ENCODE results near the gene MCF2L2. TPM values are rescaled to one million over a fixed set of nuclear protein-coding genes. Genes with fewer than 3 reads are reported as not detected.
"Not testable (repeated sequence)": the region's sequence is repeated elsewhere in the genome, so short reads cannot be mapped to it uniquely, and the experiment has no call there.

Gene MCF2L2
- total RNA-seq, 1 experiment from 2014 or later = 1.7 TPM

DNA sequence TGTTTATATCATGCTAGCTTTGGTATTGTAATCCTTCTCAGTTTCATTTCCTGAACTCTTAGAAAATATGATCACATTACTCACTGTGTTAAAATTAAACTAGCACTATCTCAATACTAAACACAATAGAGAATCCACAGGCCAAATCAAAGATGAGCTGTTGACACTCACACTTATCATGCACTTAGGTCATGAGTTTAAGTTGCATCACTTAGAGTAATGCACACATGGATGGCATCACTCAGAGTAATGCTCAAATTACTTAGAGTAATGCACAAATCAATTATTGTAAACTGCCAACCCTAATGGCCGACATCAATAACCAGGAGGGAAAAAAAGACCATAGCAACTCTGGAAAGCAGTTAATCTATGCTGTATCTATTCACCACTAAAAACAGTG is 40.0 kb upstream of the MCF2L2 start:
- Histone ChIP-seq H3K36me3 (ENCODE audit: low read depth) (no peaks in the 10 kb centered on the region), H3K9me2 (ENCODE audit: insufficient read depth) (no peaks in the 10 kb centered on the region), H3K79me2 (ENCODE audit: low read depth) (no peaks in the 10 kb centered on the region), H3F3A (ENCODE audit: insufficient read depth, low read depth) (no peaks in the 10 kb centered on the region), H3K4me3 (no peak overlapping the region; the same call in 1 of the 2 replicates), H4K20me1 (ENCODE audit: insufficient read depth) (no peaks in the 10 kb centered on the region), H2AFZ (no peak overlapping the region), H3K4me1 (replicated peaks; ENCODE audit: insufficient read depth) (peaks cover 3% of the 10 kb centered on the region; the same call in 1 of the 2 replicates), H3K4me2 (no peak overlapping the region), H3K9me3 (ENCODE audit: insufficient read depth, low read depth) (no peaks in the 10 kb centered on the region), H3K27me3 (ENCODE audit: insufficient read depth, low read depth) (no peaks in the 10 kb centered on the region), H3K27ac (no peak overlapping the region)
- TF ChIP-seq, protein P1, sequence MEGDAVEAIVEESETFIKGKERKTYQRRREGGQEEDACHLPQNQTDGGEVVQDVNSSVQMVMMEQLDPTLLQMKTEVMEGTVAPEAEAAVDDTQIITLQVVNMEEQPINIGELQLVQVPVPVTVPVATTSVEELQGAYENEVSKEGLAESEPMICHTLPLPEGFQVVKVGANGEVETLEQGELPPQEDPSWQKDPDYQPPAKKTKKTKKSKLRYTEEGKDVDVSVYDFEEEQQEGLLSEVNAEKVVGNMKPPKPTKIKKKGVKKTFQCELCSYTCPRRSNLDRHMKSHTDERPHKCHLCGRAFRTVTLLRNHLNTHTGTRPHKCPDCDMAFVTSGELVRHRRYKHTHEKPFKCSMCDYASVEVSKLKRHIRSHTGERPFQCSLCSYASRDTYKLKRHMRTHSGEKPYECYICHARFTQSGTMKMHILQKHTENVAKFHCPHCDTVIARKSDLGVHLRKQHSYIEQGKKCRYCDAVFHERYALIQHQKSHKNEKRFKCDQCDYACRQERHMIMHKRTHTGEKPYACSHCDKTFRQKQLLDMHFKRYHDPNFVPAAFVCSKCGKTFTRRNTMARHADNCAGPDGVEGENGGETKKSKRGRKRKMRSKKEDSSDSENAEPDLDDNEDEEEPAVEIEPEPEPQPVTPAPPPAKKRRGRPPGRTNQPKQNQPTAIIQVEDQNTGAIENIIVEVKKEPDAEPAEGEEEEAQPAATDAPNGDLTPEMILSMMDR (conservative IDR thresholded peaks at IDR 0.05) = no peak
- TF ChIP-seq EZH2 (IDR thresholded peaks at IDR 0.05; ENCODE audit: low read depth) = no peak
- intact Hi-C loops (cut with micrococcal nuclease; ENCODE audit: unreplicated experiment) = loop anchor here (2.0 to 10.0 kb wide), 2 partner anchors 284 to 816 kb away; no protein-coding TSS in a partner anchor
- no peak for DNase-seq
- ChIA-PET POLR2A (ENCODE audit: unreplicated experiment) (interaction anchor here (0.6 kb wide), 1 partner anchor 22 kb away, joined by 4 read pairs; no protein-coding TSS in a partner anchor), CTCF (interaction anchor here (0.7 to 1.7 kb wide), 3 partner anchors 34 to 666 kb away, joined by 3 to 8 read pairs (median 3); no protein-coding TSS in a partner anchor)
- BruUV-seq (replicated peaks) = no TSS peak

DNA sequence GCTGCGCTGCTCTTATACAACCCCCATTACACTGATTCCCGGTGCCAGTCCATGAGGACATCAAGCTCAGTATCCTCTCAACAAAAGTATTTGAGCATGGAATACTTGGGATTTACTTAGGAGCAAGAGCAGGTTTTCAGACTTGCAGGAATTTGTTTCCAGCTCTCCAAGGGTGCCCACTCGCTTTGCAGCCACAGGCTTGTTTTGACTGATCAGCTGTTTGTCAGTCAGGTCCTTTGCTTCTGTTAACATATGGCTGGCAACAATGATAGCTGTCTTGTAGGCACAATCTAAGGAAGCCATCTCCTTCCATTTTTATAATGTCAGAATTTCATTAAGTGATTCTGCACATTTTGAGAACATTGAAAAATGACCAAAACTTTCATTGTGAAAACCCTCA is 38.2 kb upstream of the MCF2L2 start:
- Histone ChIP-seq H3F3A (ENCODE audit: insufficient read depth, low read depth) (no peaks in the 10 kb centered on the region), H3K4me3 (no peak overlapping the region), H3K27me3 (ENCODE audit: insufficient read depth, low read depth) (no peaks in the 10 kb centered on the region), H2AFZ (no peak overlapping the region), H3K79me2 (ENCODE audit: low read depth) (no peaks in the 10 kb centered on the region), H3K9me2 (ENCODE audit: insufficient read depth) (no peaks in the 10 kb centered on the region), H3K4me1 (replicated peaks; ENCODE audit: insufficient read depth) (peaks cover 3% of the 10 kb centered on the region; the same call in 1 of the 2 replicates), H3K36me3 (ENCODE audit: low read depth) (no peaks in the 10 kb centered on the region), H3K27ac (no peak overlapping the region), H3K4me2 (no peak overlapping the region), H4K20me1 (ENCODE audit: insufficient read depth) (no peaks in the 10 kb centered on the region), H3K9me3 (ENCODE audit: insufficient read depth, low read depth) (0 out of 2 replicates have a peak, but pooled peaks cover 4% of the 10 kb centered on the region)
- CTCF ChIA-PET = interaction anchor here (1.1 kb wide), 1 partner anchor 301 kb away, joined by 5 read pairs; no protein-coding TSS in a partner anchor
- DNase-seq = no peak
- intact Hi-C loops (cut with micrococcal nuclease; ENCODE audit: unreplicated experiment) = loop anchor here (10.0 kb wide), 1 partner anchor 818 kb away; no protein-coding TSS in a partner anchor
- no peak for TF ChIP-seq EZH2 (IDR thresholded peaks at IDR 0.05; ENCODE audit: low read depth)
- TF ChIP-seq, protein P1 (conservative IDR thresholded peaks at IDR 0.05) = no peak
- no TSS peak for BruUV-seq (replicated peaks)
- POLR2A ChIA-PET (ENCODE audit: unreplicated experiment) = no interaction called here

DNA sequence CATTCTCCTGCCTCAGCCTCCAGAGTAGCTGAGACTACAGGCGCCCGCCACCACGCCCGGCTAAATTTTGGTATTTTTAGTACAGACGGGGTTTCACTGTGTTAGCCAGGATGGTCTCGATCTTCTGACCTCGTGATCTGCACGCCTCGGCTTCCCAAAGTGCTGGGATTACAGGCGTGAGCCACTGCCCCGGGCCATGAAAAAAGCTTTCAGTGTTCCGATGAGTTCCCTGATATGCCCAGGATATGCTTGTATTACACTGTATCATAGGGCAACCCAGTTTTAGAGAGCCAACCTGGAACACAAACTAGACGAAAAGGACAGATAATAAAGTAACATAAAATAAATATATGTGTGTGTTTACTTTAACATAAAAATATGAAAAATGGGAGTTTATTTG is 37.3 kb upstream of the MCF2L2 start:
- H3K4me2 ChIP-seq; H3K36me3 ChIP-seq (ENCODE audit: low read depth); CTCF ChIA-PET; H3K9me3 ChIP-seq (ENCODE audit: insufficient read depth, low read depth); H2AFZ ChIP-seq; H3K79me2 ChIP-seq (ENCODE audit: low read depth); H3K27me3 ChIP-seq (ENCODE audit: insufficient read depth, low read depth); DNase-seq; H3K27ac ChIP-seq; H3F3A ChIP-seq (ENCODE audit: insufficient read depth, low read depth); H3K4me3 ChIP-seq; POLR2A ChIA-PET (ENCODE audit: unreplicated experiment); H3K4me1 ChIP-seq (replicated peaks; ENCODE audit: insufficient read depth); BruUV-seq (replicated peaks); H4K20me1 ChIP-seq (ENCODE audit: insufficient read depth); H3K9me2 ChIP-seq (ENCODE audit: insufficient read depth): not testable (repeated sequence)
- intact Hi-C loops (cut with micrococcal nuclease; ENCODE audit: unreplicated experiment) = loop anchor here (10.0 kb wide), 1 partner anchor 819 kb away; no protein-coding TSS in a partner anchor

DNA sequence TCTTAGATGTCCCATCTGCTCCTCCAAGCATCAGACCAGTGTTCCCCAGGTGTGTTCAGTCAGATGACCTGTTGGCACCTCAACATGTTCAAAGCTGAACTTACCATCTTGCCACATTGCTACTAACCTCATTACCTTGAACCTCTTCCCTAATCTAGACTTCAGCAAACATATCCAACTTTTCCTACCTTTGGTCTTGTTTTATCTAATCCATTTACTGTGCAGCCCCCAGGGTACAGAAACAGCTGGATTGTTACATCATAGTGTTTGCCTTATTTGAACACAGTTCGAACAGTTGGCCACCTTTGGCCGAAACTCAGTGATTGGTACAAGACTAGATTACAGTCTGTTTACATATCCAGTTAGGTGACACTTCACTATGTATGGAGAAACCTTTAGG is 36.1 kb upstream of the MCF2L2 start:
- intact Hi-C loops (cut with micrococcal nuclease; ENCODE audit: unreplicated experiment) = loop anchor here (10.0 kb wide), 1 partner anchor 820 kb away; no protein-coding TSS in a partner anchor
- DNase-seq = no peak

More for the DNA sequence above, 36.1 kb upstream of the MCF2L2 start:
- CTCF ChIA-PET = no interaction called here
- peaks cover 3% of the 10 kb centered on the region; the same call in 1 of the 2 replicates for H3K4me1 ChIP-seq (replicated peaks; ENCODE audit: insufficient read depth)
- TF ChIP-seq, protein P1 (conservative IDR thresholded peaks at IDR 0.05) = no peak
- TF ChIP-seq EZH2 (IDR thresholded peaks at IDR 0.05; ENCODE audit: low read depth) = no peak
- no peaks in the 10 kb centered on the region for H3K27me3 ChIP-seq (ENCODE audit: insufficient read depth, low read depth)
- POLR2A ChIA-PET (ENCODE audit: unreplicated experiment) = no interaction called here
- H3K79me2 ChIP-seq (ENCODE audit: low read depth) = no peaks in the 10 kb centered on the region
- no peak overlapping the region for H3K4me3 ChIP-seq
- no peaks in the 10 kb centered on the region for H3F3A ChIP-seq (ENCODE audit: insufficient read depth, low read depth)
- H4K20me1 ChIP-seq (ENCODE audit: insufficient read depth) = no peaks in the 10 kb centered on the region
- BruUV-seq (replicated peaks) = no TSS peak
- no peaks in the 10 kb centered on the region for H3K36me3 ChIP-seq (ENCODE audit: low read depth)
- no peak overlapping the region for H3K4me2 ChIP-seq
- no peak overlapping the region for H2AFZ ChIP-seq
- H3K9me3 ChIP-seq (ENCODE audit: insufficient read depth, low read depth) = 0 out of 2 replicates have a peak, but pooled peaks cover 4% of the 10 kb centered on the region
- no peak overlapping the region for H3K27ac ChIP-seq
- no peaks in the 10 kb centered on the region for H3K9me2 ChIP-seq (ENCODE audit: insufficient read depth)
